ENCODE data around the gene SKI.

DNA sequence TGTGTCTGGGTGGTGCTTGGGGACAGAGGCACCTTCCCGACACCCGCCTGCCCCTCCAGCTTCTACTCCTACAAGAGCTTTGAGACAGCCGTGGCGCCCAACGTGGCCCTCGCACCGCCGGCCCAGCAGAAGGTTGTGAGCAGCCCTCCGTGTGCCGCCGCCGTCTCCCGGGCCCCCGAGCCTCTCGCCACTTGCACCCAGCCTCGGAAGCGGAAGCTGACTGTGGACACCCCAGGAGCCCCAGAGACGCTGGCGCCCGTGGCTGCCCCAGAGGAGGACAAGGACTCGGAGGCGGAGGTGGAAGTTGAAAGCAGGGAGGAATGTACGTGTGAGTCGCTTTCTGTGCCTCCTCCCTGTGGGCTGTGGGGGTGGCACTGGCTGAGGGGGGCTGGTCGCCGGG, 75.7 kb downstream of the SKI start:
- TF ChIP-seq, protein P1, sequence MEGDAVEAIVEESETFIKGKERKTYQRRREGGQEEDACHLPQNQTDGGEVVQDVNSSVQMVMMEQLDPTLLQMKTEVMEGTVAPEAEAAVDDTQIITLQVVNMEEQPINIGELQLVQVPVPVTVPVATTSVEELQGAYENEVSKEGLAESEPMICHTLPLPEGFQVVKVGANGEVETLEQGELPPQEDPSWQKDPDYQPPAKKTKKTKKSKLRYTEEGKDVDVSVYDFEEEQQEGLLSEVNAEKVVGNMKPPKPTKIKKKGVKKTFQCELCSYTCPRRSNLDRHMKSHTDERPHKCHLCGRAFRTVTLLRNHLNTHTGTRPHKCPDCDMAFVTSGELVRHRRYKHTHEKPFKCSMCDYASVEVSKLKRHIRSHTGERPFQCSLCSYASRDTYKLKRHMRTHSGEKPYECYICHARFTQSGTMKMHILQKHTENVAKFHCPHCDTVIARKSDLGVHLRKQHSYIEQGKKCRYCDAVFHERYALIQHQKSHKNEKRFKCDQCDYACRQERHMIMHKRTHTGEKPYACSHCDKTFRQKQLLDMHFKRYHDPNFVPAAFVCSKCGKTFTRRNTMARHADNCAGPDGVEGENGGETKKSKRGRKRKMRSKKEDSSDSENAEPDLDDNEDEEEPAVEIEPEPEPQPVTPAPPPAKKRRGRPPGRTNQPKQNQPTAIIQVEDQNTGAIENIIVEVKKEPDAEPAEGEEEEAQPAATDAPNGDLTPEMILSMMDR (IDR thresholded peaks at IDR 0.05) = no peak
- no peak for TF ChIP-seq POLR2A (IDR thresholded peaks at IDR 0.05)
- no peak for TF ChIP-seq POLR2AphosphoS5 (IDR thresholded peaks at IDR 0.05; ENCODE audit: insufficient read depth in 1 of 2, low read depth in 1 of 2)
